WTC11 (cell line): ENCODE results near the gene BMP8B. TPM values are rescaled to one million over a fixed set of nuclear protein-coding genes. Genes with fewer than 3 reads are reported as not detected.

ENCODE experiments used
- ATAC-seq: fragments of 200-7000 bp; cut with Tn5 transposase; 2 replicates; pipeline ENCODE4 v1.10.0; 2021; ENCODE audit warnings: mild to moderate bottlenecking, moderate library complexity
- CTCF ChIA-PET: fragments of 300-600 bp; sonication (Branson Sonifier 250); formaldehyde crosslinking; loops from one replicate; lab custom pipeline; 2021; ENCODE audit warnings: antibody characterized with exemption; lab: Charles Lee
- POLR2A ChIA-PET: fragments of 350-600 bp; sonication (Branson Sonifier 250); formaldehyde crosslinking; loops from one replicate; lab custom pipeline; 2021; ENCODE audit warnings: antibody characterized with exemption; lab: Charles Lee
- DNase-seq: peaks from one replicate; pipeline ENCODE4 v3.0.0; 2021; ENCODE audit warnings: low spot score
- H3K27ac Mint-ChIP-seq: 2 replicates; pipeline ENCODE4 v1.8.0; 2021; ENCODE audit warnings: mixed read lengths
- H3K27me3 Mint-ChIP-seq: 2 replicates; pipeline ENCODE4 v1.8.0; 2021; ENCODE audit warnings: low read depth, mild to moderate bottlenecking, moderate library complexity, mixed read lengths
- H3K36me3 Mint-ChIP-seq: 2 replicates; pipeline ENCODE4 v1.8.0; 2021; ENCODE audit warnings: mixed read lengths
- H3K4me1 Mint-ChIP-seq: 2 replicates; pipeline ENCODE4 v1.8.0; 2022; ENCODE audit warnings: mixed read lengths
- H3K4me3 Mint-ChIP-seq: 2 replicates; pipeline ENCODE4 v1.8.0; 2021; ENCODE audit warnings: mild to moderate bottlenecking, moderate library complexity, mixed read lengths
- H3K9me3 Mint-ChIP-seq: 2 replicates; pipeline ENCODE4 v1.8.0; 2021; ENCODE audit warnings: mixed read lengths
- CDX4 ChIP-seq: fragments of 250-450 bp; sonication (Bioruptor Pico); IDR thresholded peaks from 2 replicates; pipeline ENCODE4 v1.9.0; 2021; ENCODE audit warnings: moderate library complexity, mild to moderate bottlenecking, inconsistent platforms, borderline replicate concordance
- ERG ChIP-seq: fragments of 250-450 bp; sonication (Bioruptor Pico); IDR thresholded peaks from 2 replicates; pipeline ENCODE4 v1.8.0; 2021; ENCODE audit warnings: mild to moderate bottlenecking
- ETV6 ChIP-seq: sonication (generic); formaldehyde crosslinking; IDR thresholded peaks from 2 replicates; pipeline ENCODE4 v1.8.1; 2022; ENCODE audit warnings: mild to moderate bottlenecking, missing genetic modification reagents
- FOXJ3 ChIP-seq: sonication (generic); formaldehyde crosslinking; IDR thresholded peaks from 2 replicates; pipeline ENCODE4 v1.9.0; 2021; ENCODE audit warnings: missing genetic modification reagents, mild to moderate bottlenecking, borderline replicate concordance
- IRF2 ChIP-seq: sonication (generic); formaldehyde crosslinking; IDR thresholded peaks from 2 replicates; pipeline ENCODE4 v1.8.0; 2022; ENCODE audit warnings: low read depth, missing genetic modification reagents, borderline replicate concordance
- KAT7 ChIP-seq: sonication (generic); formaldehyde crosslinking; IDR thresholded peaks from 2 replicates; pipeline ENCODE4 v1.8.1; 2023; ENCODE audit warnings: missing genetic modification reagents, mild to moderate bottlenecking, borderline replicate concordance
- NR3C1 ChIP-seq: sonication (generic); formaldehyde crosslinking; conservative IDR thresholded peaks from 2 replicates; pipeline ENCODE4 v1.8.1; 2023; ENCODE audit warnings: low read depth, mild to moderate bottlenecking, missing genetic modification reagents
- OVOL2 ChIP-seq: fragments of 250-450 bp; sonication (Bioruptor Pico); IDR thresholded peaks from 2 replicates; pipeline ENCODE4 v1.9.0; 2021; ENCODE audit warnings: mild to moderate bottlenecking, borderline replicate concordance
- SMAD3 ChIP-seq: sonication (generic); formaldehyde crosslinking; IDR thresholded peaks from 2 replicates; pipeline ENCODE4 v1.8.0; 2022; ENCODE audit warnings: missing genetic modification reagents, mild to moderate bottlenecking, borderline replicate concordance
- SMAD4 ChIP-seq: sonication (generic); formaldehyde crosslinking; IDR thresholded peaks from 2 replicates; pipeline ENCODE4 v1.8.0; 2022; ENCODE audit warnings: mild to moderate bottlenecking, missing genetic modification reagents
- SOX15 ChIP-seq: fragments of 250-450 bp; sonication (Bioruptor Pico); IDR thresholded peaks from 2 replicates; pipeline ENCODE4 v1.9.0; 2021; ENCODE audit warnings: mild to moderate bottlenecking
- SP1 ChIP-seq: sonication (generic); formaldehyde crosslinking; conservative IDR thresholded peaks from 2 replicates; pipeline ENCODE4 v1.8.1; 2022; ENCODE audit warnings: missing genetic modification reagents
- ZNF219 ChIP-seq: sonication (generic); formaldehyde crosslinking; IDR thresholded peaks from 2 replicates; pipeline ENCODE4 v1.8.0; 2023; ENCODE audit warnings: missing genetic modification reagents, mild to moderate bottlenecking, borderline replicate concordance
- ZNF232 ChIP-seq: sonication (generic); formaldehyde crosslinking; IDR thresholded peaks from 2 replicates; pipeline ENCODE4 v1.8.0; 2022; ENCODE audit warnings: mild to moderate bottlenecking, missing genetic modification reagents
- ZNF281 ChIP-seq: sonication (generic); formaldehyde crosslinking; IDR thresholded peaks from 2 replicates; pipeline ENCODE4 v1.8.0; 2023; ENCODE audit warnings: mild to moderate bottlenecking, missing genetic modification reagents
- total RNA-seq: library from RNA; stranded (reverse); gene quantifications from 3 replicates; pipeline ENCODE4 v1.2.3, GENCODE V29; 2021
- TF ChIP-seq, protein P1 (sequence below): sonication (generic); formaldehyde crosslinking; IDR thresholded peaks from 2 replicates; pipeline ENCODE4 v1.8.0; 2022; ENCODE audit warnings: missing genetic modification reagents

The BMP8B gene
- total RNA-seq, 1 experiment from 2014 or later = 0.74 TPM

GRCh38 chr1:39717809-39718208 is 70.9 kb downstream of the BMP8B start (continued):
- no peak for TF ChIP-seq ERG
- TF ChIP-seq NR3C1 (CRISPR knock-in tag) = no peak
- no peak for TF ChIP-seq SMAD4 (CRISPR knock-in tag)
- TF ChIP-seq SOX15 (CRISPR knock-in tag) = no peak
- no peak for TF ChIP-seq CDX4 (CRISPR knock-in tag)
- no peak for TF ChIP-seq KAT7 (CRISPR knock-in tag)
- no peak for TF ChIP-seq SMAD3 (CRISPR knock-in tag)
- no peak for TF ChIP-seq IRF2 (CRISPR knock-in tag)
- no peak for TF ChIP-seq OVOL2 (CRISPR knock-in tag)
- TF ChIP-seq FOXJ3 (CRISPR knock-in tag) = no peak
- TF ChIP-seq ZNF219 = no peak

GRCh38 chr1:39713557-39713956 is 75.1 kb downstream of the BMP8B start:
- Mint-ChIP-seq H3K4me1 (peaks cover 12% of the 10 kb centered on the region), H3K27ac (no peak overlapping the region), H3K36me3 (no peaks in the 10 kb centered on the region), H3K9me3 (no peaks in the 10 kb centered on the region), H3K27me3 (peaks cover 100% of the 10 kb centered on the region), H3K4me3 (no peak overlapping the region)
- ChIA-PET POLR2A (no interaction called here), CTCF (interaction anchor here (2.0 to 4.2 kb wide), 3 partner anchors 12 to 107 kb away, joined by 8 to 62 read pairs (median 24); no protein-coding TSS in a partner anchor)
- ATAC-seq (no peak), DNase-seq (no peak)
- TF ChIP-seq CDX4 (CRISPR knock-in tag) (no peak), ZNF281 (CRISPR knock-in tag) (no peak), ETV6 (CRISPR knock-in tag) (no peak), ZNF232 (CRISPR knock-in tag) (no peak), SP1 (CRISPR knock-in tag) (no peak), KAT7 (CRISPR knock-in tag) (no peak)
- TF ChIP-seq, protein P1, sequence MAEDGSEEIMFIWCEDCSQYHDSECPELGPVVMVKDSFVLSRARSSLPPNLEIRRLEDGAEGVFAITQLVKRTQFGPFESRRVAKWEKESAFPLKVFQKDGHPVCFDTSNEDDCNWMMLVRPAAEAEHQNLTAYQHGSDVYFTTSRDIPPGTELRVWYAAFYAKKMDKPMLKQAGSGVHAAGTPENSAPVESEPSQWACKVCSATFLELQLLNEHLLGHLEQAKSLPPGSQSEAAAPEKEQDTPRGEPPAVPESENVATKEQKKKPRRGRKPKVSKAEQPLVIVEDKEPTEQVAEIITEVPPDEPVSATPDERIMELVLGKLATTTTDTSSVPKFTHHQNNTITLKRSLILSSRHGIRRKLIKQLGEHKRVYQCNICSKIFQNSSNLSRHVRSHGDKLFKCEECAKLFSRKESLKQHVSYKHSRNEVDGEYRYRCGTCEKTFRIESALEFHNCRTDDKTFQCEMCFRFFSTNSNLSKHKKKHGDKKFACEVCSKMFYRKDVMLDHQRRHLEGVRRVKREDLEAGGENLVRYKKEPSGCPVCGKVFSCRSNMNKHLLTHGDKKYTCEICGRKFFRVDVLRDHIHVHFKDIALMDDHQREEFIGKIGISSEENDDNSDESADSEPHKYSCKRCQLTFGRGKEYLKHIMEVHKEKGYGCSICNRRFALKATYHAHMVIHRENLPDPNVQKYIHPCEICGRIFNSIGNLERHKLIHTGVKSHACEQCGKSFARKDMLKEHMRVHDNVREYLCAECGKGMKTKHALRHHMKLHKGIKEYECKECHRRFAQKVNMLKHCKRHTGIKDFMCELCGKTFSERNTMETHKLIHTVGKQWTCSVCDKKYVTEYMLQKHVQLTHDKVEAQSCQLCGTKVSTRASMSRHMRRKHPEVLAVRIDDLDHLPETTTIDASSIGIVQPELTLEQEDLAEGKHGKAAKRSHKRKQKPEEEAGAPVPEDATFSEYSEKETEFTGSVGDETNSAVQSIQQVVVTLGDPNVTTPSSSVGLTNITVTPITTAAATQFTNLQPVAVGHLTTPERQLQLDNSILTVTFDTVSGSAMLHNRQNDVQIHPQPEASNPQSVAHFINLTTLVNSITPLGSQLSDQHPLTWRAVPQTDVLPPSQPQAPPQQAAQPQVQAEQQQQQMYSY = no peak
